NCI-H1930 (cell line): ENCODE results near the gene CDX1.

Experiments
- DNase-seq, 2 experiments: peaks; one replicate each; lab custom pipeline; 2025; lab: John Stamatoyannopoulos, UW

Gene CDX1

GRCh38 chr5:150131978-150132694 lies 34.4 kb upstream of the CDX1 start:
- DNase-seq: no peak

- no peak for DNase-seq
These were observed 33.8 kb upstream of the CDX1 start for GRCh38 chr5:150132740-150133139.

DNA sequence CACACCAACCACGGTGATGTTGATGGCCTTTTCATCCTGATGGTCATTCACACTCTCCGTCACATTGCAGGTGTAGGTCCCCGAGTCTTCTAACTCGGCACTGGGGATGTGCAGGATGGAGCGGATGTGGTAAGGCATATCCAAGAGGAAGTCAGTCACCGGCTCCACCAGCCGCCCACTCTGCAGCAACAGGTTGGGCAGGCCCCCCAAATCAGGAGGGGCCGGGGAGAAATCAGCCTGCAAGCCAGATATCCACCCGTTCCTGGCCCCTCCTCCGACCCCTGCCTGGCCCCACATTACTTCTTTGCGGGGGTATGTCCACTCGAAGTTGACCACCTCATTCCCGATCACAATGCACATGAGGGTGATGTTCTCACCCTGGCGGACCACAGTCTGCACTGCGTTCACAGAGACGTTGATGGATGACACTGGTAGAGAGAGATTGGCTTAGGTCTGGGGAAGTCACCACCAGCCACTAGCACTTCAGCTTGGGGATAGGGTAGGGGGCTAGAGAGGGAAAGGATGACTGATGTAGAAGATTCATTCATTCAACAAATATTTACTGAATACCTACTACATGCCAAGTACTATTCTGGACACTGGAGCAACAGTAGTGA lies 32.9 kb upstream of the CDX1 start:
- no peak for DNase-seq

- no peak for DNase-seq
These were observed 32.4 kb upstream of the CDX1 start for GRCh38 chr5:150134198-150134588.

- no peak for DNase-seq
These were observed 30.8 kb upstream of the CDX1 start for GRCh38 chr5:150135557-150136304.

DNA sequence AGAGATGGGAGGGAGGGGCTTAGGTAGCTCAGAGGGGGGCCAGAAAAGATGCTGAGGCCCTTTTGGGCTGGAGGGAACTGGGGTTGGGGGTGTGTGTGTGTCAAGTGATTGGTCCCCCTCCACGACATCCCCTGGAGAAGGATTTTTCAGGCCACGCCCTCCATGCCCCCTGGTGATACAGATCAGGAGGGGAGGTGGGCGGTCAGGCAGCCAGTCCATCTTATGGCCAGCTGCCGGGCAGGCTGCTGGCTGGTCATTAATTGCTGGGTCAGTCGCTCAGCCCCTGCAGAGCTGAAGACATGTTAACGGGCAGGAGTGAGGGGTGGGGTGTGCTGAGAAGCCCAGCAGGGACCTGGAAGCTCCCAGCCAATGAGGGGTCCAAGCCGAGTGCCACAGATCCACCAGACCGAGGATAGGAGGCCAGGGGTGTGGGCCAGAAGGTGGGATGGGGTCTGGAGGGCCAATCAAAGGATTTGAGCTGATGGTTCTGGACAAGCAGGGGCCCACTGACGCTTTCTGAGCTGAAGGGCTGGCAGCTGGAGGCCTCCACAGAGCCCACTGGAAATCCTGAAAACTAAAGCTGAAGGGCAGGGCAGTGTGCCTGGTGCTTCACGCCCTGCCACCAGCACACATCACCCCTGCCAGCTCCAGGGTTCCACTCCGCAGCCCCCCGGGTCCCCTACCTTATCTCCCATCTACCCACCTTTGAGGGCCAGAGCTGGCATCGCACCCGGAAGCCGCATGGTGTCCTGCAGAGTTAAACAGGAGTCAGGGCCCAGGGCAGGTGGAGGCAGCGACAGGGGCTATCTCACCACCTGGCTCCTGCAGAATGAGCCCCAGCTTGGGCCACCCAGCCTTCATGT lies 30.0 kb upstream of the CDX1 start:
- DNase-seq: no peak

DNA sequence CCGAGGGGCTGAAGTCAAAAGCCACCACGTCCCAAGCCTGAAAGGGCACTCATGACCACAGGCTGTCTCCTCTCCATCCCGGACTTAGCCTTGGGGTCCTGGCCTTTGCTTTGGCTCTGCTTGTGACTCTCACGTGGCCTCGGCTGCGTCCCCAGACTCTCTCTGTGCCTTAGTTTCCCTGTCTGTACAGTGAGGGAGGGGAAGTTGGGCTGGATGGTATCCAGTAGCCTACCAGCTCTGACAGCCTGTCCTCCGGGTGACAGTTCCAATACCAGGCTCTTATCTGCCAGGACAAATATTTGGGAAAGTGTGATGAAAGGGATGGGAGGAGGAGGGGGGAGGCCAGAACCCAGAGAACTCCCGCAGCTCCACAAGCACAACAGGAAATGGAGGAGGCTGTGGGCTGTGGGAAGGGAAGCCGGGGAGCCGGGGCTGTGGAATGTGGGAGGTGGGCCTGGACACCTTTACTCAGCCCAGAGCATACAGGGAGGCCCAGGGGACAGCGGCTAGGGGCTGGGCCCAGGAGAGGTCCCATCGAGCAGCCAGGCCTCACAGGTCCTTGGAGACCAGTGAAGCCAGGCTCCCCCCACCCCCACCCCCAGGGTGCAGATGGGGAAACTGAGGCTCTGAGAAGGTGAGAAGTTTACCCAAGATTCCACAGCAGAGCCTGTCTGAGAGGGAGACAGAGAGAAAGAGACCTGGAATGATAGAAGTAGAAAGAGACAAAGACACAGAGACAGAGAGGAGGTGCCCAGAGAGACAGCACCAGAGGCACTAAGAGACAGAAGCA lies 29.2 kb upstream of the CDX1 start:
- no peak for DNase-seq

DNA sequence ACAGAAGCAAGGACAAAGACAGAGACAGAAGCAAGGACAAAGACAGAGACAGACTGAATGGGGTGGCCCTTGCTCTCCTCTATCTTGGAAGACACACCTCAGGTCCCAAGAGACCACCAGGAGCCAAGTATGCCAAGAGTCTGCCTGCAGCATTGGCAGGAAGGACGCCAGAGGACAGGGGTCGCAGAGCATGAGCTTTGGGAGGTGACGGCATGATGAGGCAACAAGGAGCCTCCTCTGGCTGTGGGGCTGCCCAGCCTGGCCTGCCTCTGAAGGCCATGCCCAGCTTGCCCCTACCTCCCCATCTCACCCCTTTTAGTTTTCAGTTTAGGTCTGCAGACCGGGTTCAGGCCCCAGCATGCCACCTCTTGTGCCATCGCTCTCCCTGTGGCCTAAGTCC lies 28.6 kb upstream of the CDX1 start:
- DNase-seq: no peak

DNA sequence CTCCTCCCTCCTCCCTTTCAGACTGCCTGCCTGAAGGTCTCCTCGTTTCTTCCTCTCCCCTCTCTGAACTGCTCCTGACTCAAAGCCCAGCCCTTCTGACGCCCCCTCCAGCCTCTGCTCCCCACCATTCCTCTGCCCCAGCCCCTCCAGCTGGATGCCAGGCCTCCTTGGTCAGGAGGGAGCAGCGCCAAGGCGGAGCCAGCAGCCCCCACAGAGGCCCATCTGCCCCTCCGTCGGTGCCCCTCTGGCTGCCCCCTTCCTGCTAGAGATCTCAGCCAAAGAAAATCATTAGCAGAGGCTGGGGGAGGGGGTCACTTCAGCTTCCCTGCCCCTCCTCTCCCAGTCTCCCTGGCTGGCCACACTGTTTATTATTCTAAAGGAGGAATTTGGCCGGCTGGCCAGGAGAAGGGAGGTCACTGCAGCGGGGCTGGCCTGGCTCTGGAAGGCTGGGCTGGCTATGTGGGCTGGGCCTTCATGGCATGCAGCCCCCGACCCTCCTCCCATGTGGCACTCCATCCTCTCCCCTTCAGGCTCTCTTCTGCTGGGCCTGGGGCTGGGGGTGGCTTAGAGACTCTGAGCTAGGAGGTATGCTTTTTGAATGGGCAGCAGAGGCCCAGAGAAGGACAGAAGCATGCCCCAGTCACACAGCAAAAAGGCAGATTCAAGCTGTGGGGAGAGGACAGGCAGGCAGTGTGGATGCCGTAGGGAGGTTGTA lies 27.9 kb upstream of the CDX1 start:
- DNase-seq: no peak

DNA sequence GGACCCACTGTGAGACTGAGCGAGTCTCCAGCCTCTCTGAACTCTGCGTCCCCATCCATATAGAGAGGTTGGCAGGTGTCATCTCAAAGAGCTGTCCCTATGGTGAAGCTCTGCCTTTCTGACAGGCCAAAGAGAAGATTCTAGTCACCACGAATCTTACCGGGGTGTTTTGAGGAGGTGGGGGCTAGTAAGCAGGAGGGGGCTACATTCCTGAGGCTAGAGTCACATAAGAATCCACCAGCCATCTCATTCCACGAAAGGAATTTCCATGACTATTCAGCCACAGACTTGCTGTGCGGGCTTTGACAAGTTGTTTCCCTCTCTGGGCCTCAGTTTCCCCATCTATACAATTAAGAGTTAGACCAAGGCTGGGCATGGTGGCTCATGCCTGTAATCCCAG lies 27.2 kb upstream of the CDX1 start:
- DNase-seq: no peak

DNA sequence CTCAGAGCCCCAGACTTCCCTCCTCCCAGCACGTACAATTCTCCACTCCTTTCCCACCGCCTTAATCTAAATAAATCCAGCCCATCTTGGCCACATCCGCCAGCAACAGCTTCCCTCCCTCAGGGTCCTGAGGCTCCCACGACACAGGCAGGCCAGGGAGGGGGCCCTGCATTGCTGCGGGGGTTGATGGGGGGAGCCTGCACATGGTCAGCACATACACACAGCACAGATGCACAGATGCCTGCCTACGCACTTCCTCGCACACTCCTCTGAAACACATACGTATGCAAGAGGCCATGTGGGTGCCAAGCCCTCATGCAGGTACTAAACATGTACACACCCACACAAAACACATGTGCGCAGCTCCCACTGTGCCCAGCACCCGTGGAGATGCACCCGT lies 25.7 kb upstream of the CDX1 start:
- no peak for DNase-seq

DNA sequence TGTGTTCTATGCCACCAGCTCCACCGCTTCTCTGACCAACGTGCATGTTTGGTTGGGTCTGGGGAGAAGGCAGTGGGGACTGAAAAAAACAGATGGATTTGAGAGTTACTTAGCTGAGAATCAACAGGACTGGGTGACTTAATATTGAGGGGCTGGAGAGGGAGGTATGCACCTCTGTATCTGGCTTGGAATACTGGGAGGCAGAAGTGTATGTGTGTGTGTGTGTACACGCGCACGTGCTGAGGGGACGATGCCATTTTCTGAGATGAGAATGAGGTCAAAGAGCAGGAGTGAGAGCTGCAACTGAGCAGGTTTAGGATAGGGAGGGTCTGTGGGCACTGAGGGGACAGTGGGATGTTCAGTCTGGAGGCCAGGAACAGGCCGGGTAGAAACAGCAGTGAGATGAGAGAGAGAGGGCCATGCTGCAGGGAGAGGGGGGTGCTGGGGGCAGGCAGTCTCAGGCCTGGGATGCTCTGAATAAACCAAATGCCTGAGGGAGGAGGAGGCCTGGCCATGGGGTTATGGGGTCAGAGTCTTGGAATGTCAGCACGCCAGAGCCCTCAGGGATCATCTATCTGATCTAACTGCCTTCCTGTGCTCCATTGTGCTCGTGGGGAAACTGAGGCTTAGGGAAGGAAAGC lies 24.9 kb upstream of the CDX1 start:
- DNase-seq: no peak

DNA sequence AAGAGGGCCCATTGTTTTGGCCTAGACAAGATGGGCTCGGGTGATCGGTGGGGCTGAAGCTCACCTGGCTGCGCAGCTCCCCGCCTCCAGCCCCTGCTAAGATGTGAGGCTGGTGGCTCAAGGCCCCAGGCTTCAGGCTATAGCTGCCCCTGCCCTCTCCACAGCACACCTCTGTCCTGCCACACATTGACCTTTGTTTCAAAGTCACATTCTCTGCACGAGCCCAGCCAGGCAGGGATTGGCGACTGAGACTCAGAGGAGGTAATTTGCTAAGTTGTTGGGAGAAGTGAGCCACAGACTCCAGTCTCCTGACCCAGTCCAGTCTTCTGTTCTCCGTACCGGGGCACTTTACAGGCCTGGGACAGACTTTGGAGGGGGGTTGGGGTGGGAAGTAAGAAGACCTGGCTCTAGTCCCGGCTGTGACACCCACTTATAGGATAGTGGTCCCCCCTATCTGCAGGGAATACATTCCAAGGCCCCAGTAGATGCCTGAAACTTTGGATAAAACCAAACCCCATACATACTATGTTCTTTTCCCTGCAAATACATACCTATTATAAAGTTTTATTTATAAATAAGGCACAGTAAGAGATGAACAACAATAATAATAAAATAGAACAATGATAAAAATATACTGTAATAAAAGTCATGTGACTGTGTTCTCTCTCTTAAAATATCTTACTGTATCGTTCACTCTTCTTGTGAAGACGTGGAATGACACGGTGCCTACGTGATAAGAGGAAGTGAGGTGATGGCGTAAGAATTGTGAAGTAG lies 24.2 kb upstream of the CDX1 start:
- DNase-seq: no peak

- DNase-seq: no peak
These were observed 23.6 kb upstream of the CDX1 start for GRCh38 chr5:150142959-150143349.

DNA sequence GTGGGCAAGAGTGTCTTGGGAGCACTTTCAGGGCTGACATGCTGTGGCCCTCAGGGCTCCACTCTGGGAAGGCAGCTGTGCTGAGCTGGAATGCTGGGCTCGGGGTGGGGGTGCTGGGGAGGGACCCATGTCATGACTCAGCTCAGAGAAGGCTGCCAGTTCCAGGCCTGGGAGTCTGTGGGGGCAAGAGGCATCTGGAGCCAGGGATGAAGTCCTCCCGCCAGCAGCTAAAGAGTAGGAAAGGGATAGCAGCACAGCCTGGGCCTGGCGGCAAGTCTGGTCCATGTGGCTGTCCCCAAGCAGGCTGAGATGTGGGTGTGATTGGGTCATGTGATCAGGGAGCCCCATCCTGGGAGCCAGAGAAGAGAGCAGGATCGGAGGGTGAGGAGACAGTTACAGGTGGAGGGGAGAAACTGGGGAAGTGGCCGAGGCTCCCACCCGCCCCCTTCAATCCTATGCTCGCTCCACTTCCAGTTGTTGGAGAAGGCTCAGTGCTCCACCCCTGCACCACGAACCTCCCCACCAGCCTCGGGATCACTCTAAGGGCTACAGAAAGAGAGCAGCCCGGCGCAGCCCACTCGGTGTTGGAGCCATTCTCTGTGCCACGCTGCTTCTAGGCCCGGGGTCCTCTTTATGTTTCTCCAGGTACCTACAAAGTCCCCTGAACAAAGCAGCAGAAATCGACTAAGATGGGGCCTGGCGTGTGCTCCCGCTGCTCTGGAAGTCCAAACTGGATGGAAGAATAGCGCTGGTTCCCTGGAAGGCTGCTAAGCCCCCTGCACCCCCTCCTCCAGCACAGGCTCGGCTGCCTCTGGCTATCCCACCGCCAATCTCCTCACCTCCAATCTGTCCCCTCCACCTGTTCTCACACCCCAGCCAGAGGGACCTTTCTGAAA lies 23.0 kb upstream of the CDX1 start:
- DNase-seq: no peak

GRCh38 chr5:150144246-150144801 lies 22.3 kb upstream of the CDX1 start:
- DNase-seq: no peak

- no peak for DNase-seq
These were observed 21.7 kb upstream of the CDX1 start for GRCh38 chr5:150144879-150145278.

- no peak for DNase-seq
These were observed 20.3 kb upstream of the CDX1 start for GRCh38 chr5:150146235-150146634.
